ENCODE data around the gene BPNT1.

GRCh38 chr1:220113136-220113695 is 23.6 kb upstream of the BPNT1 start:
- TF ChIP-seq CTCF (IDR thresholded peaks at IDR 0.05) (peak; percentile 38 to 67 (median 56)), POLR2A (IDR thresholded peaks at IDR 0.05) (no peak)

All from heart left ventricle (tissue), 13 donors.